Endothelial cell of umbilical vein (primary cell): ENCODE data around the gene GPRASP2. TPM values are rescaled to one million over a fixed set of nuclear protein-coding genes. Genes with fewer than 3 reads are reported as not detected.
A peak's percentile ranks its signal among the peaks of the same experiment; 100 is the strongest.

ENCODE experiments used
- BruUV-seq: library from RNA; stranded (reverse); fragments of 400-500 nt; replicated peaks from 2 replicates; lab custom pipeline; 2021; lab: Mats Ljungman, UMichigan
- CTCF ChIA-PET: fragments of 300-600, 350-600 bp; sonication (Branson Sonifier 250); formaldehyde crosslinking; loops from one replicate; lab custom pipeline; 2021; ENCODE audit warnings: antibody characterized with exemption, inconsistent platforms; lab: Charles Lee
- POLR2A ChIA-PET: fragments of 300-600, 350-600 bp; sonication (Branson Sonifier 250); formaldehyde crosslinking; loops from one replicate; lab custom pipeline; 2021; ENCODE audit warnings: antibody characterized with exemption, inconsistent platforms; lab: Charles Lee
- DNase-seq: peaks from one replicate; pipeline ENCODE4 v3.0.0-alpha.2; 2011; ENCODE audit warnings: low read depth, low spot score
- FAIRE-seq: peaks from 2 replicates; lab custom pipeline; 2011; peaks lifted over from hg19 to GRCh38; lab: Jason Lieb, UNC
- H2AFZ ChIP-seq: 2 replicates; pipeline ENCODE4 v1.6.0; 2012; ENCODE audit warnings: low read depth, low read length, control low read depth, inconsistent platforms
- H3K27ac ChIP-seq: 2 replicates; pipeline ENCODE4 v1.5.1; 2011; ENCODE audit warnings: low read depth, mild to moderate bottlenecking, control low read depth, low read length, moderate library complexity; ENCODE audit not compliant: insufficient read depth
- H3K27me3 ChIP-seq, 2 experiments: 2 replicates each; pipeline versions ENCODE4 v1.6.0 to v1.6.1; 2011; ENCODE audit warnings: low read length in 2 of 2, mixed read lengths in 1 of 2; ENCODE audit not compliant: control insufficient read depth in 2 of 2, insufficient read depth in 2 of 2
- H3K36me3 ChIP-seq, 2 experiments: 2 replicates in 1 of 2; 3 replicates in 1 of 2; pipeline ENCODE4 v1.5.1; 2011; ENCODE audit warnings: low read length in 2 of 2, mild to moderate bottlenecking in 1 of 2, moderate library complexity in 1 of 2; ENCODE audit not compliant: control insufficient read depth in 2 of 2, insufficient read depth in 2 of 2; ENCODE audit errors: extremely low read depth in 1 of 2
- H3K4me1 ChIP-seq: 3 replicates; pipeline ENCODE4 v1.5.1; 2011; ENCODE audit warnings: mild to moderate bottlenecking, low read length; ENCODE audit not compliant: control insufficient read depth, insufficient read depth; ENCODE audit errors: extremely low read depth
- H3K4me2 ChIP-seq: 2 replicates; pipeline ENCODE4 v1.6.1; 2011; ENCODE audit warnings: low read length, control low read depth, mixed read lengths; ENCODE audit not compliant: insufficient read depth
- H3K4me3 ChIP-seq, 3 experiments: fragments of 200-600 bp in 1 of 3; sonication (generic), shearing (Covaris generic) in 1 of 3; replicated peaks in 1 of 3; 2 replicates each; pipeline ENCODE4 v1.5.1; 2011 to 2016; ENCODE audit warnings: control low read depth in 3 of 3, low read length in 3 of 3, mild to moderate bottlenecking in 2 of 3, inconsistent platforms in 1 of 3, low read depth in 1 of 3, moderate library complexity in 1 of 3; ENCODE audit not compliant: insufficient read depth in 1 of 3
- H3K79me2 ChIP-seq: 2 replicates; pipeline ENCODE4 v1.6.0; 2012; ENCODE audit warnings: low read length, inconsistent platforms; ENCODE audit not compliant: control insufficient read depth, insufficient read depth
- H3K9ac ChIP-seq: replicated peaks from 2 replicates; pipeline ENCODE3; 2011; ENCODE audit warnings: low read length, control low read depth; ENCODE audit not compliant: insufficient read depth; ENCODE audit errors: extremely low read depth
- H3K9me1 ChIP-seq: replicated peaks from 3 replicates; pipeline ENCODE4 v1.6.0; 2011; ENCODE audit warnings: mild to moderate bottlenecking, low read length; ENCODE audit not compliant: control insufficient read depth, insufficient read depth; ENCODE audit errors: extremely low read depth
- H3K9me3 ChIP-seq: replicated peaks from 2 replicates; pipeline ENCODE4 v1.5.1; 2012; ENCODE audit warnings: low read length, inconsistent platforms; ENCODE audit not compliant: control insufficient read depth, insufficient read depth
- H4K20me1 ChIP-seq: replicated peaks from 2 replicates; pipeline ENCODE3; 2011; ENCODE audit warnings: mild to moderate bottlenecking, low read length; ENCODE audit not compliant: control insufficient read depth, insufficient read depth; ENCODE audit errors: extremely low read depth
- CTCF ChIP-seq, 2 donors: IDR thresholded peaks; 1 replicate in 1 of 2; 2 replicates in 1 of 2; pipeline ENCODE4 v1.5.1; 2011; ENCODE audit warnings: low read length in 2 of 2, mild to moderate bottlenecking in 2 of 2, moderate library complexity in 2 of 2, control low read depth in 1 of 2, inconsistent platforms in 1 of 2, low read depth in 1 of 2; ENCODE audit not compliant: insufficient read depth in 1 of 2; ENCODE audit errors: extremely low read depth in 1 of 2
- EZH2 ChIP-seq: IDR thresholded peaks from 2 replicates; pipeline ENCODE4 v1.6.1; 2012; ENCODE audit warnings: borderline replicate concordance, low read depth, mild to moderate bottlenecking, moderate library complexity, low read length, inconsistent platforms; ENCODE audit not compliant: severe bottlenecking
- FOS ChIP-seq: IDR thresholded peaks from 2 replicates; pipeline ENCODE4 v1.6.1; 2011; ENCODE audit warnings: mild to moderate bottlenecking, low read length, moderate library complexity, borderline replicate concordance; ENCODE audit not compliant: insufficient read depth
- GATA2 ChIP-seq: IDR thresholded peaks from 2 replicates; pipeline ENCODE4 v1.7.0; 2011; ENCODE audit warnings: low read depth, mild to moderate bottlenecking, moderate library complexity, mixed read lengths, low read length; ENCODE audit not compliant: insufficient read length, insufficient read depth
- JUN ChIP-seq: IDR thresholded peaks from 2 replicates; pipeline ENCODE4 v1.6.1; 2011; ENCODE audit warnings: borderline replicate concordance, low read depth; ENCODE audit not compliant: insufficient read length, insufficient read depth
- MAX ChIP-seq: IDR thresholded peaks from 2 replicates; pipeline ENCODE4 v1.6.1; 2011; ENCODE audit not compliant: insufficient read depth, insufficient read length
- MYC ChIP-seq: IDR thresholded peaks from one replicate; pipeline ENCODE4 v1.6.1; 2011; ENCODE audit warnings: mild to moderate bottlenecking, low read depth, low read length
- POLR2A ChIP-seq: IDR thresholded peaks from 2 replicates; pipeline ENCODE4 v1.6.1; 2012; ENCODE audit warnings: low read depth, mild to moderate bottlenecking, control low read depth, low read length
- POLR2AphosphoS5 ChIP-seq: IDR thresholded peaks from 2 replicates; pipeline ENCODE4 v1.6.1; 2012; ENCODE audit warnings: low read depth, mild to moderate bottlenecking, control low read depth, low read length, moderate library complexity; ENCODE audit not compliant: insufficient read depth
- dilution Hi-C: fragments of 300-500 bp; cut with MboI; formaldehyde crosslinking; loops from one replicate; pipeline ENCODE4 v1.15.0; 2019; ENCODE audit warnings: low sequenced_read_pairs; ENCODE audit not compliant: extremely low pct_ligation_motif_present
- intact Hi-C: fragments of 100-400 bp; cut with micrococcal nuclease; formaldehyde crosslinking; loops from one replicate; pipeline ENCODE4 v1.10.0; 2022
- polyA plus RNA-seq, 4 experiments: library from polyadenylated mRNA; depleted of rRNA in 3 of 4; stranded (reverse) in 3 of 4; unstranded in 1 of 4; fragments of >200 nt; gene quantifications; 2 replicates each; pipeline versions ENCODE4 v1.2.1 to v1.2.3, GENCODE V29; 2011 to 2012; ENCODE audit warnings: missing spikeins in 1 of 4
- total RNA-seq: library from RNA; stranded (reverse); gene quantifications from 2 replicates; pipeline ENCODE4 v1.2.3, GENCODE V29; 2021

Gene GPRASP2
- total and polyA plus RNA-seq, 2 donors (not counting 3 experiments of a cell fraction or from before 2014, with no cell fraction given) = 4.9 to 6.5 TPM

GRCh38 chrX:102765217-102765616 is 53.0 kb downstream of the GPRASP2 start:
- peaks cover 37% of the 10 kb centered on the region for H3K4me1 ChIP-seq
- H3K27ac ChIP-seq = peak overlapping the region; percentile 78
- peak overlapping the region; percentile 39 for H3K9ac ChIP-seq
- H2AFZ ChIP-seq = no peak overlapping the region
- H3K36me3 ChIP-seq = no peaks in the 10 kb centered on the region
- H4K20me1 ChIP-seq = no peaks in the 10 kb centered on the region
- ChIA-PET CTCF (no interaction called here), POLR2A (no interaction called here)
- peak; percentile 95 for DNase-seq
- no peaks in the 10 kb centered on the region for H3K9me1 ChIP-seq
- no peak overlapping the region for H3K4me3 ChIP-seq
- H3K79me2 ChIP-seq = peaks cover 8% of the 10 kb centered on the region
- BruUV-seq = no TSS peak
- dilution Hi-C loops (no loop called here), intact Hi-C loops (loop anchor here (1.0 to 5.0 kb wide), 6 partner anchors 19 to 1392 kb away; partner anchors contain the start of genes GPRASP1, GPRASP3, SLC25A53 and TMSB15A)
- no peaks in the 10 kb centered on the region for H3K27me3 ChIP-seq
- peak overlapping the region; percentile 44 for H3K4me2 ChIP-seq
- TF ChIP-seq CTCF (IDR thresholded peaks at IDR 0.05; ENCODE audit: extremely low read depth in 1 of 2, insufficient read depth in 1 of 2, low read depth in 1 of 2, low read length in 2 of 2) = no peak
- peak; percentile 66 for TF ChIP-seq FOS
- TF ChIP-seq POLR2A = no peak
- peak; percentile 56 for TF ChIP-seq JUN
- no peak for TF ChIP-seq GATA2
- no peak for TF ChIP-seq MYC
- TF ChIP-seq MAX = no peak
- TF ChIP-seq POLR2AphosphoS5 = peak; percentile 42
- TF ChIP-seq EZH2 = no peak
- peak; percentile 99 for FAIRE-seq
- no peaks in the 10 kb centered on the region for H3K9me3 ChIP-seq
